Measurements from ENCODE around the gene ADAMTS8.

DNA sequence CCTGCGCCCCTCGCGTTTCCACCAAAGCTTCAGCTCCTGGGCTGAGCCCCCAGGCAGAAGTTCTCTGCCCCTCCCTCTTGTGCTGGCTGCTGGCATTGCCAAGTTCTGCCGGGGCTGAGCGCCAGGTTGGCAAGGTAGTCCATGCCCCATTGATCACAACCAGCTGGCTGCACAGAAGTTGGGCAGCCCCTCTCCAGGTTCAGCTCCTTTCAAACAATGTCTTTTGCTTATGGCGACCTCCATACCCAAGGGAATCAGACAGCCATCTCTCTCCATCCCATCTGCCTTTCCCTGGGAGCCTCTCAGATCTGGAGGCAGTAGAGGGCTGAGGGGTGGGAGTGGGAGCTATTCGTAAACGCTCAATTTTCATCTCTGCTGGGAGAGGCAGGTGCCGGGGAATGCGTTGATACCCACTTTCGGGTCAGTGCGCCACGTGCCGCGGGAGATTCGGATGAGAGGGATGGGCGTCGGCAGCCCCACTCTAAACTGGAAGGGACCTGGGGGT, 1.5 kb downstream of the ADAMTS8 start:
- no peak for TF ChIP-seq CTCF (IDR thresholded peaks at IDR 0.05)
- TF ChIP-seq POLR2A (IDR thresholded peaks at IDR 0.05), result no peak
- no peak for TF ChIP-seq POLR2AphosphoS5 (IDR thresholded peaks at IDR 0.05; ENCODE audit: insufficient read depth in 1 of 2, low read depth in 1 of 2)

All from vagina (tissue), 2 donors.